NCI-H2227 treated with DMSO at 0.1 percent for 48 hours (cell line): ENCODE data around the gene PRR29.

Source experiments
- DNase-seq: peaks from one replicate; lab custom pipeline; 2025; lab: John Stamatoyannopoulos, UW

Gene PRR29

GRCh38 chr17:64042700-64043485 is 44.7 kb downstream of the PRR29 start:
- DNase-seq, result no peak

GRCh38 chr17:64045176-64045575 is 47.0 kb downstream of the PRR29 start:
- DNase-seq, result no peak

- DNase-seq, result no peak
Observed at GRCh38 chr17:64048805-64049204, 50.7 kb downstream of the PRR29 start.

- no peak for DNase-seq
Observed at GRCh38 chr17:64051153-64051552, 53.0 kb downstream of the PRR29 start.

- DNase-seq, result no peak
Observed at GRCh38 chr17:64053101-64053500, 55.0 kb downstream of the PRR29 start.
